Testis (tissue), 2 donors: Measurements from ENCODE around the gene AP2A2.
"Not testable (repeated sequence)": the region's sequence is repeated elsewhere in the genome, so short reads cannot be mapped to it uniquely, and the experiment has no call there.

Experiments
- POLR2A ChIP-seq: fragments of 450-650 bp; IDR thresholded peaks from one replicate; pipeline ENCODE4 v1.6.1; 2017; ENCODE audit warnings: antibody characterized with exemption, mild to moderate bottlenecking, moderate library complexity
- TF ChIP-seq, protein P1 (sequence below), 3 experiments: fragments of 450-650 bp in 2 of 3; fragments of 200-600 bp in 1 of 3; sonication (generic) in 1 of 3; IDR thresholded peaks; one replicate each; pipeline ENCODE4 v1.5.1; 2016 to 2019; ENCODE audit warnings: antibody characterized with exemption in 3 of 3, mild to moderate bottlenecking in 2 of 3, moderate library complexity in 1 of 3

DNA sequence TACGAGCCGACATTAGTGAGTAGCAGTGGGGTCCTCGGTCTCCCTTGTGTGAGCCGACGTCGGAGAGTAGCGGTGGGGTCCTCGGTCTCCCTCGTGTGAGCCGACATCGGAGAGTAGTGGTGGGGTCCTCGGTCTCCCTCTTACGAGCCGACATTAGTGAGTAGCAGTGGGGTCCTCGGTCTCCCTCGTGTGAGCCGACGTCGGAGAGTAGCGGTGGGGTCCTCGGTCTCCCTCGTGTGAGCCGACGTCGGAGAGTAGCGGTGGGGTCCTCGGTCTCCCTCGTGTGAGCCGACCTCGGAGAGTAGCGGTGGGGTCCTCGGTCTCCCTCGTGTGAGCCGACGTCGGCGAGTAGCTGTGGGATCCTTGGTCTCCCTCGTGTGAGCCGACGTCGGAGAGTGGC is 49.7 kb downstream of the AP2A2 start:
- TF ChIP-seq, protein P1, sequence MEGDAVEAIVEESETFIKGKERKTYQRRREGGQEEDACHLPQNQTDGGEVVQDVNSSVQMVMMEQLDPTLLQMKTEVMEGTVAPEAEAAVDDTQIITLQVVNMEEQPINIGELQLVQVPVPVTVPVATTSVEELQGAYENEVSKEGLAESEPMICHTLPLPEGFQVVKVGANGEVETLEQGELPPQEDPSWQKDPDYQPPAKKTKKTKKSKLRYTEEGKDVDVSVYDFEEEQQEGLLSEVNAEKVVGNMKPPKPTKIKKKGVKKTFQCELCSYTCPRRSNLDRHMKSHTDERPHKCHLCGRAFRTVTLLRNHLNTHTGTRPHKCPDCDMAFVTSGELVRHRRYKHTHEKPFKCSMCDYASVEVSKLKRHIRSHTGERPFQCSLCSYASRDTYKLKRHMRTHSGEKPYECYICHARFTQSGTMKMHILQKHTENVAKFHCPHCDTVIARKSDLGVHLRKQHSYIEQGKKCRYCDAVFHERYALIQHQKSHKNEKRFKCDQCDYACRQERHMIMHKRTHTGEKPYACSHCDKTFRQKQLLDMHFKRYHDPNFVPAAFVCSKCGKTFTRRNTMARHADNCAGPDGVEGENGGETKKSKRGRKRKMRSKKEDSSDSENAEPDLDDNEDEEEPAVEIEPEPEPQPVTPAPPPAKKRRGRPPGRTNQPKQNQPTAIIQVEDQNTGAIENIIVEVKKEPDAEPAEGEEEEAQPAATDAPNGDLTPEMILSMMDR (IDR thresholded peaks at IDR 0.05), result not testable (repeated sequence)
- TF ChIP-seq POLR2A, result not testable (repeated sequence)
